SK-N-SH treated with all-trans-retinoic acid at 6 μM for 48 hours (cell line): Measurements from ENCODE around the gene ZNF319.

ENCODE experiments used
- ZNF70 ChIP-seq: fragments of 450-650 bp; formaldehyde crosslinking; IDR thresholded peaks from 2 replicates; pipeline ENCODE4 v1.5.0; 2020; ENCODE audit warnings: mild to moderate bottlenecking, moderate library complexity
- TF ChIP-seq, protein P1 (sequence below): fragments of 250-450 bp; sonication (Bioruptor Pico); IDR thresholded peaks from 2 replicates; pipeline ENCODE4 v1.8.0; 2020; ENCODE audit warnings: mild to moderate bottlenecking, moderate library complexity, borderline replicate concordance

DNA sequence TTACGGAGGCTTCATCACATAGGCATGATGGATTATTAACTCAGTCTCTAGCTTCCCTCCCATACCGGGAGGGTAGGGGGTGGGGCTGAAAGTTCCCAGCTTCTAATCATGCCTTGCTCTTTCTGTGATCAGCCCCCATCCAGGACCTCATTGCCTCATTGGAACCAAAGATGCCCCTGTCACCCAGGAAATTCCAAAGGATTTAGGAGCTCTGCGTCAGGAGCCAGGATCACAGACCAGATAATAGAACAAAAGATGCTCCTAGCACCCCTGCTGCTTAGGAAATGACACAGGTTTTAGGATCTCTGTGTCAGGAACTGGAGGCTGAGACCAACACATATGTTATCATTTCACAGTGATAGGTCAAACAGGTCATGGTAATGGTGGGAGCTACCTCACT is 10.4 kb upstream of the ZNF319 start:
- TF ChIP-seq, protein P1, sequence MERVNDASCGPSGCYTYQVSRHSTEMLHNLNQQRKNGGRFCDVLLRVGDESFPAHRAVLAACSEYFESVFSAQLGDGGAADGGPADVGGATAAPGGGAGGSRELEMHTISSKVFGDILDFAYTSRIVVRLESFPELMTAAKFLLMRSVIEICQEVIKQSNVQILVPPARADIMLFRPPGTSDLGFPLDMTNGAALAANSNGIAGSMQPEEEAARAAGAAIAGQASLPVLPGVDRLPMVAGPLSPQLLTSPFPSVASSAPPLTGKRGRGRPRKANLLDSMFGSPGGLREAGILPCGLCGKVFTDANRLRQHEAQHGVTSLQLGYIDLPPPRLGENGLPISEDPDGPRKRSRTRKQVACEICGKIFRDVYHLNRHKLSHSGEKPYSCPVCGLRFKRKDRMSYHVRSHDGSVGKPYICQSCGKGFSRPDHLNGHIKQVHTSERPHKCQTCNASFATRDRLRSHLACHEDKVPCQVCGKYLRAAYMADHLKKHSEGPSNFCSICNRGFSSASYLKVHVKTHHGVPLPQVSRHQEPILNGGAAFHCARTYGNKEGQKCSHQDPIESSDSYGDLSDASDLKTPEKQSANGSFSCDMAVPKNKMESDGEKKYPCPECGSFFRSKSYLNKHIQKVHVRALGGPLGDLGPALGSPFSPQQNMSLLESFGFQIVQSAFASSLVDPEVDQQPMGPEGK (CRISPR knock-in tag), result no peak
- no peak for TF ChIP-seq ZNF70 (CRISPR knock-in tag)
